ENCODE measurements around the gene CD300LD. TPM values are rescaled to one million over a fixed set of nuclear protein-coding genes. Genes with fewer than 3 reads are reported as not detected.

The CD300LD gene
- total and polyA plus RNA-seq, 10 of the 15 experiments (the other 5 are each of a cell fraction or from before 2014, with no cell fraction given), result not detected

DNA sequence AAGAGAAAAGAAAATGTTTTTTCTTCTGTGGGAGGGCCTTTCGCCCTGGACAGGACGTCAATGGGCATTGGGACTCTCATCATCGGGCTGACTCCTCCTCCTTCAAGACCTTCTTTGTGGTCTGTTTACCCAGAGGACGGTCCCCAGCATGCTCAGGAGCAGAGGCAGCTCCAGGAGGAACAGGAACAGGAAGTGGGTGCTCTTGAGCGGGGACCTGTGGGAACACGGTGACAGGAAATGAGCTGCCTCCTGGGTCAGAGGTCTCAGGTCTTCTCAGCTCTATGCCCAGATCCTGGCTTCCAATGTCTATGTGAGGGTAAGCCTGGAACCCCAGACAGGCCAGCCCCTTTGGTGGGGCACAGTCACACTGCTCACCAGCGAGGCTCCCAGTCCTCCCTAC lies 12.2 kb downstream of the CD300LD start:
- Histone ChIP-seq H3K79me2 (ENCODE audit: control insufficient read depth, insufficient read depth, low read length) (no peaks in the 10 kb centered on the region), H4K20me1 (ENCODE audit: control insufficient read depth, insufficient read depth) (no peaks in the 10 kb centered on the region), H3K9ac (ENCODE audit: control insufficient read depth, insufficient read depth, low read length) (no peak overlapping the region), H3K27me3 (replicated peaks in 1 of 2; ENCODE audit: control insufficient read depth in 2 of 2, insufficient read depth in 2 of 2, low read length in 1 of 2) (no peaks in the 10 kb centered on the region; a peak in 1 of 4 replicates), H3K9me3 (replicated peaks; ENCODE audit: control insufficient read depth, insufficient read depth, low read length) (no peaks in the 10 kb centered on the region; the same call in 2 of the 3 replicates), H3K4me2 (ENCODE audit: control insufficient read depth, insufficient read depth) (no peak overlapping the region), H3K36me3 (ENCODE audit: control insufficient read depth in 2 of 2, insufficient read depth in 2 of 2, low read length in 1 of 2) (no peaks in the 10 kb centered on the region), H3K4me3 (no peak overlapping the region), H2AFZ (ENCODE audit: control insufficient read depth, low read depth, low read length) (peak overlapping the region; percentile 24; the same call in 1 of the 2 replicates), H3K27ac (ENCODE audit: control insufficient read depth, insufficient read depth) (no peak overlapping the region), H3K4me1 (ENCODE audit: control insufficient read depth, insufficient read depth, low read length) (no peaks in the 10 kb centered on the region)
- FAIRE-seq (no peak), DNase-seq (ENCODE audit: low read depth, low spot score) (no peak), ATAC-seq (no peak)
- WGBS (ENCODE audit: insufficient coverage, insufficient replicate concordance, low lambda C conversion rate, missing lambda C conversion rate), result 18% methylated on average over 7 of the region's 7 CpGs
- TF ChIP-seq, protein P1, sequence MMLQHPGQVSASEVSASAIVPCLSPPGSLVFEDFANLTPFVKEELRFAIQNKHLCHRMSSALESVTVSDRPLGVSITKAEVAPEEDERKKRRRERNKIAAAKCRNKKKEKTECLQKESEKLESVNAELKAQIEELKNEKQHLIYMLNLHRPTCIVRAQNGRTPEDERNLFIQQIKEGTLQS (IDR thresholded peaks at IDR 0.05; ENCODE audit: borderline replicate concordance, extremely low read depth, low read depth, low read length), result no peak
- no peak for TF ChIP-seq RAD51 (IDR thresholded peaks at IDR 0.05)
- TF ChIP-seq JUND (IDR thresholded peaks at IDR 0.05; ENCODE audit: low read depth, low read length), result no peak
- TF ChIP-seq RB1 (IDR thresholded peaks at IDR 0.05; ENCODE audit: borderline replicate concordance), result no peak
- TF ChIP-seq YY1 (IDR thresholded peaks at IDR 0.05; ENCODE audit: low read depth, low read length), result no peak
- TF ChIP-seq, protein P2, sequence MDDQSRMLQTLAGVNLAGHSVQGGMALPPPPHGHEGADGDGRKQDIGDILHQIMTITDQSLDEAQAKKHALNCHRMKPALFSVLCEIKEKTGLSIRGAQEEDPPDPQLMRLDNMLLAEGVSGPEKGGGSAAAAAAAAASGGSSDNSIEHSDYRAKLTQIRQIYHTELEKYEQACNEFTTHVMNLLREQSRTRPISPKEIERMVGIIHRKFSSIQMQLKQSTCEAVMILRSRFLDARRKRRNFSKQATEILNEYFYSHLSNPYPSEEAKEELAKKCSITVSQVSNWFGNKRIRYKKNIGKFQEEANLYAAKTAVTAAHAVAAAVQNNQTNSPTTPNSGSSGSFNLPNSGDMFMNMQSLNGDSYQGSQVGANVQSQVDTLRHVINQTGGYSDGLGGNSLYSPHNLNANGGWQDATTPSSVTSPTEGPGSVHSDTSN (IDR thresholded peaks at IDR 0.05; ENCODE audit: insufficient replicate concordance, low read depth, low read length), result no peak
- TF ChIP-seq NR2C1 (IDR thresholded peaks at IDR 0.05), result no peak
- TF ChIP-seq TAF1 (IDR thresholded peaks at IDR 0.05; ENCODE audit: borderline replicate concordance, low read depth, low read length), result no peak
- no peak for TF ChIP-seq CHD2 (IDR thresholded peaks at IDR 0.05; ENCODE audit: borderline replicate concordance, low read depth, low read length)
- TF ChIP-seq NBN (IDR thresholded peaks at IDR 0.05), result no peak
- TF ChIP-seq ZZZ3 (IDR thresholded peaks at IDR 0.05; ENCODE audit: control insufficient read depth, insufficient read length, low read depth), result no peak
- TF ChIP-seq, protein P3, sequence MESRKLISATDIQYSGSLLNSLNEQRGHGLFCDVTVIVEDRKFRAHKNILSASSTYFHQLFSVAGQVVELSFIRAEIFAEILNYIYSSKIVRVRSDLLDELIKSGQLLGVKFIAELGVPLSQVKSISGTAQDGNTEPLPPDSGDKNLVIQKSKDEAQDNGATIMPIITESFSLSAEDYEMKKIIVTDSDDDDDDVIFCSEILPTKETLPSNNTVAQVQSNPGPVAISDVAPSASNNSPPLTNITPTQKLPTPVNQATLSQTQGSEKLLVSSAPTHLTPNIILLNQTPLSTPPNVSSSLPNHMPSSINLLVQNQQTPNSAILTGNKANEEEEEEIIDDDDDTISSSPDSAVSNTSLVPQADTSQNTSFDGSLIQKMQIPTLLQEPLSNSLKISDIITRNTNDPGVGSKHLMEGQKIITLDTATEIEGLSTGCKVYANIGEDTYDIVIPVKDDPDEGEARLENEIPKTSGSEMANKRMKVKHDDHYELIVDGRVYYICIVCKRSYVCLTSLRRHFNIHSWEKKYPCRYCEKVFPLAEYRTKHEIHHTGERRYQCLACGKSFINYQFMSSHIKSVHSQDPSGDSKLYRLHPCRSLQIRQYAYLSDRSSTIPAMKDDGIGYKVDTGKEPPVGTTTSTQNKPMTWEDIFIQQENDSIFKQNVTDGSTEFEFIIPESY (IDR thresholded peaks at IDR 0.05), result no peak
- no peak for TF ChIP-seq POLR2AphosphoS5 (IDR thresholded peaks at IDR 0.05; ENCODE audit: low read length)
- no peak for TF ChIP-seq IKZF1 (conservative IDR thresholded peaks at IDR 0.05)
- no peak for TF ChIP-seq FOS (IDR thresholded peaks at IDR 0.05; ENCODE audit: borderline replicate concordance, extremely low read depth, insufficient read length)
- TF ChIP-seq, protein P4, sequence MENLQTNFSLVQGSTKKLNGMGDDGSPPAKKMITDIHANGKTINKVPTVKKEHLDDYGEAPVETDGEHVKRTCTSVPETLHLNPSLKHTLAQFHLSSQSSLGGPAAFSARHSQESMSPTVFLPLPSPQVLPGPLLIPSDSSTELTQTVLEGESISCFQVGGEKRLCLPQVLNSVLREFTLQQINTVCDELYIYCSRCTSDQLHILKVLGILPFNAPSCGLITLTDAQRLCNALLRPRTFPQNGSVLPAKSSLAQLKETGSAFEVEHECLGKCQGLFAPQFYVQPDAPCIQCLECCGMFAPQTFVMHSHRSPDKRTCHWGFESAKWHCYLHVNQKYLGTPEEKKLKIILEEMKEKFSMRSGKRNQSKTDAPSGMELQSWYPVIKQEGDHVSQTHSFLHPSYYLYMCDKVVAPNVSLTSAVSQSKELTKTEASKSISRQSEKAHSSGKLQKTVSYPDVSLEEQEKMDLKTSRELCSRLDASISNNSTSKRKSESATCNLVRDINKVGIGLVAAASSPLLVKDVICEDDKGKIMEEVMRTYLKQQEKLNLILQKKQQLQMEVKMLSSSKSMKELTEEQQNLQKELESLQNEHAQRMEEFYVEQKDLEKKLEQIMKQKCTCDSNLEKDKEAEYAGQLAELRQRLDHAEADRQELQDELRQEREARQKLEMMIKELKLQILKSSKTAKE (IDR thresholded peaks at IDR 0.05; ENCODE audit: low read depth, poor library complexity, severe bottlenecking), result no peak
- TF ChIP-seq, protein P5, sequence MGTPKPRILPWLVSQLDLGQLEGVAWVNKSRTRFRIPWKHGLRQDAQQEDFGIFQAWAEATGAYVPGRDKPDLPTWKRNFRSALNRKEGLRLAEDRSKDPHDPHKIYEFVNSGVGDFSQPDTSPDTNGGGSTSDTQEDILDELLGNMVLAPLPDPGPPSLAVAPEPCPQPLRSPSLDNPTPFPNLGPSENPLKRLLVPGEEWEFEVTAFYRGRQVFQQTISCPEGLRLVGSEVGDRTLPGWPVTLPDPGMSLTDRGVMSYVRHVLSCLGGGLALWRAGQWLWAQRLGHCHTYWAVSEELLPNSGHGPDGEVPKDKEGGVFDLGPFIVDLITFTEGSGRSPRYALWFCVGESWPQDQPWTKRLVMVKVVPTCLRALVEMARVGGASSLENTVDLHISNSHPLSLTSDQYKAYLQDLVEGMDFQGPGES (IDR thresholded peaks at IDR 0.05), result no peak
- no TSS peak for BruUV-seq (replicated peaks)
- ChIA-PET CTCF (no interaction called here), POLR2A (no interaction called here), RAD21 (ENCODE audit: unreplicated experiment) (no interaction called here), SMC1A (ENCODE audit: uncharacterized antibody, unreplicated experiment) (interaction anchor here (1.2 kb wide), 1 partner anchor 65 kb away, joined by 3 read pairs; no protein-coding TSS in a partner anchor)
- intact Hi-C loops (cut with micrococcal nuclease; ENCODE audit: unreplicated experiment), result no loop called here
- in situ Hi-C loops (cut with MboI), result loop anchor here (10.0 kb wide), 1 partner anchor 65 kb away; no protein-coding TSS in a partner anchor

Data from GM12878 (cell line).